ENCODE results near the gene DIAPH3.

DNA sequence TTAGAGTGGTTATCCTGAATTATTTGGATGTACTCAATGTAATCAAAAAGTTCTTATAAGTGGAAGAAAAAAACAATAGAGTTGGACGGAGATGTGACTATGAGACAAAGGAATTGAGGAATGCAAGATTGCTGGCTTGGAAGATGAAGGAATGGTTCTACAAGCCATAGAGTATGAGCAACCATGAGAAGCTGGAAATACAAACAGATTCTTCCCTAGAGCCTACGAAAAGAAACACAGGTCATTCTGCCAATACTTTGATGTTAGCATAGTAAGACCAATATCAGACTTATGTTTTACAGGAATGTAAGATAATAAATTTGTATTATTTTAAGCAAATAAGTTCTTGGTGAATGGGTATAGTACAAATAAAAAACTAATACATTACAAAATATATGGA, 249.2 kb downstream of the DIAPH3 start:
- TF ChIP-seq POLR2A (IDR thresholded peaks at IDR 0.05; ENCODE audit: low read depth, low read length) (no peak), USF2 (IDR thresholded peaks at IDR 0.05; ENCODE audit: low read depth, low read length) (no peak), SMC3 (IDR thresholded peaks at IDR 0.05; ENCODE audit: low read depth, low read length) (no peak), RFX5 (IDR thresholded peaks at IDR 0.05; ENCODE audit: low read depth, low read length) (no peak), MXI1 (IDR thresholded peaks at IDR 0.05; ENCODE audit: borderline replicate concordance, low read depth, low read length) (no peak), RCOR1 (IDR thresholded peaks at IDR 0.05; ENCODE audit: insufficient replicate concordance, low read length) (no peak), RAD21 (IDR thresholded peaks at IDR 0.05; ENCODE audit: low read length) (no peak), CEBPB (IDR thresholded peaks at IDR 0.05; ENCODE audit: low read depth, low read length) (no peak), FOS (IDR thresholded peaks at IDR 0.05; ENCODE audit: low read depth, low read length) (no peak)
- TF ChIP-seq, protein P1, sequence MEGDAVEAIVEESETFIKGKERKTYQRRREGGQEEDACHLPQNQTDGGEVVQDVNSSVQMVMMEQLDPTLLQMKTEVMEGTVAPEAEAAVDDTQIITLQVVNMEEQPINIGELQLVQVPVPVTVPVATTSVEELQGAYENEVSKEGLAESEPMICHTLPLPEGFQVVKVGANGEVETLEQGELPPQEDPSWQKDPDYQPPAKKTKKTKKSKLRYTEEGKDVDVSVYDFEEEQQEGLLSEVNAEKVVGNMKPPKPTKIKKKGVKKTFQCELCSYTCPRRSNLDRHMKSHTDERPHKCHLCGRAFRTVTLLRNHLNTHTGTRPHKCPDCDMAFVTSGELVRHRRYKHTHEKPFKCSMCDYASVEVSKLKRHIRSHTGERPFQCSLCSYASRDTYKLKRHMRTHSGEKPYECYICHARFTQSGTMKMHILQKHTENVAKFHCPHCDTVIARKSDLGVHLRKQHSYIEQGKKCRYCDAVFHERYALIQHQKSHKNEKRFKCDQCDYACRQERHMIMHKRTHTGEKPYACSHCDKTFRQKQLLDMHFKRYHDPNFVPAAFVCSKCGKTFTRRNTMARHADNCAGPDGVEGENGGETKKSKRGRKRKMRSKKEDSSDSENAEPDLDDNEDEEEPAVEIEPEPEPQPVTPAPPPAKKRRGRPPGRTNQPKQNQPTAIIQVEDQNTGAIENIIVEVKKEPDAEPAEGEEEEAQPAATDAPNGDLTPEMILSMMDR (conservative IDR thresholded peaks at IDR 0.05; ENCODE audit: low read depth, low read length) = no peak
